A673 (cell line): ENCODE results near the gene MYOG.

Experiments used
- CTCF ChIP-seq: fragments of 300-800, 200-600 bp; sonication (generic); conservative IDR thresholded peaks from 2 replicates; pipeline ENCODE4 v1.5.1; 2017; ENCODE audit warnings: low read depth, mild to moderate bottlenecking, antibody characterized with exemption, low read length, moderate library complexity, mixed read lengths
- EZH2 ChIP-seq: fragments of 200-600 bp; sonication (generic); IDR thresholded peaks from 2 replicates; pipeline ENCODE4 v1.6.1; 2017; ENCODE audit warnings: borderline replicate concordance, low read depth, mild to moderate bottlenecking, mixed read lengths, antibody characterized with exemption, low read length; ENCODE audit not compliant: poor library complexity, severe bottlenecking

DNA sequence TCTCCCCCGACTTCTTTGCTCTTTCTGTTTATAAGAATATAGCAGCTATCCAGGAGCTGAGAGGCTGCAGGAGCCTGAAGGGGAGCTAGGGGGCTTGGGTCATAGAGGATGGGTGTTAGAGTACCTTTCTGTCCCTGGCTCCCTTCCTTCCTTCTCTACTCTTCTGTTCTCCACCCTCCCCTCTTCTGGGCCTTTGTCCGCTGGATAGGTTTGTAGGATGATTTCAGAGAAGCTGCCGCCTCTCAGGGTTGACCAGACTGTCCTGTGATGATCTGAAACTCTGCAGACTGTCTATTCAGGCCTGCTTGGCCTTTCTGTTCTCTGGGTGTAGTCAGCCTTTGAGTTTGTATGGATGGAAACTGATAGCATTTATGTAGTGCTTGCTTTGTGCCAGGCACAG is 33.2 kb downstream of the MYOG start:
- TF ChIP-seq CTCF = no peak
- TF ChIP-seq EZH2 = no peak
